HEK293 (cell line): ENCODE results near the gene SRP19.
A peak's percentile ranks its signal among the peaks of the same experiment; 100 is the strongest.

Experiments used
- CTCF ChIA-PET: fragments of 350-600 bp; formaldehyde crosslinking; extraction: SDS; loops from one replicate; lab custom pipeline; 2021; ENCODE audit warnings: antibody characterized with exemption; lab: Yijun Ruan, JAX
- POLR2A ChIA-PET: fragments of 300-600 bp; formaldehyde crosslinking; extraction: SDS; loops from one replicate; lab custom pipeline; 2020; ENCODE audit warnings: antibody characterized with exemption, inconsistent platforms; lab: Yijun Ruan, JAX
- H3K27ac ChIP-seq: fragments of 200-500 bp; sonication (Bioruptor generic); 2 replicates; pipeline ENCODE4 v1.5.1; 2014; ENCODE audit warnings: low read depth, low read length, control low read depth, inconsistent platforms; ENCODE audit errors: extremely low read depth
- H3K36me3 ChIP-seq, 2 experiments: fragments of 200-500 bp in 1 of 2; sonication (Bioruptor generic) in 1 of 2; 1 replicate in 1 of 2; 2 replicates in 1 of 2; pipeline ENCODE4 v1.5.1; 2014 to 2017; ENCODE audit warnings: inconsistent platforms in 2 of 2, low read length in 2 of 2; ENCODE audit not compliant: control insufficient read depth in 2 of 2, insufficient read depth in 1 of 2
- H3K4me1 ChIP-seq: fragments of 200-500 bp; sonication (Bioruptor generic); 2 replicates; pipeline ENCODE4 v1.5.1; 2014; ENCODE audit warnings: mild to moderate bottlenecking, low read length, inconsistent platforms; ENCODE audit not compliant: control insufficient read depth, insufficient read depth
- H3K4me3 ChIP-seq: 2 replicates; pipeline ENCODE4 v1.5.1; 2011; ENCODE audit warnings: low read depth, mild to moderate bottlenecking, control low read depth, low read length, moderate library complexity
- H3K9me3 ChIP-seq: fragments of 200-500 bp; sonication (Bioruptor generic); 2 replicates; pipeline ENCODE4 v1.5.1; 2014; ENCODE audit warnings: low read depth, low read length, inconsistent platforms; ENCODE audit not compliant: control insufficient read depth, insufficient read depth
- GLIS1 ChIP-seq: fragments of 450-650 bp; formaldehyde crosslinking; IDR thresholded peaks from 2 replicates; pipeline ENCODE4 v1.5.1; 2016; ENCODE audit warnings: missing biosample characterization, missing genetic modification characterization
- KLF16 ChIP-seq: fragments of 450-650 bp; formaldehyde crosslinking; IDR thresholded peaks from 2 replicates; pipeline ENCODE4 v1.5.1; 2017; ENCODE audit warnings: missing biosample characterization, missing genetic modification characterization
- PRDM2 ChIP-seq: fragments of 450-650 bp; formaldehyde crosslinking; IDR thresholded peaks from 2 replicates; pipeline ENCODE4 v1.5.1; 2016; ENCODE audit warnings: missing biosample characterization, missing genetic modification characterization, borderline replicate concordance
- SCRT2 ChIP-seq: fragments of 450-650 bp; formaldehyde crosslinking; IDR thresholded peaks from 2 replicates; pipeline ENCODE4 v1.5.1; 2016; ENCODE audit warnings: missing biosample characterization, missing genetic modification characterization
- SP3 ChIP-seq: fragments of 450-650 bp; formaldehyde crosslinking; IDR thresholded peaks from 2 replicates; pipeline ENCODE4 v1.5.1; 2016; ENCODE audit warnings: missing biosample characterization, missing genetic modification characterization
- ZBTB44 ChIP-seq: fragments of 450-650 bp; IDR thresholded peaks from 2 replicates; pipeline ENCODE4 v1.5.1; 2018; ENCODE audit warnings: missing biosample characterization, mild to moderate bottlenecking, missing genetic modification characterization
- ZBTB48 ChIP-seq: fragments of 450-650 bp; formaldehyde crosslinking; IDR thresholded peaks from 2 replicates; pipeline ENCODE4 v1.5.1; 2016; ENCODE audit warnings: missing biosample characterization, missing genetic modification characterization
- ZBTB7A ChIP-seq: fragments of 450-650 bp; formaldehyde crosslinking; IDR thresholded peaks from 2 replicates; pipeline ENCODE4 v1.5.1; 2016; ENCODE audit warnings: low read depth, missing biosample characterization, missing genetic modification characterization
- ZIC2 ChIP-seq: fragments of 450-650 bp; formaldehyde crosslinking; IDR thresholded peaks from 2 replicates; pipeline ENCODE4 v1.5.1; 2016; ENCODE audit warnings: missing biosample characterization, missing genetic modification characterization
- ZNF140 ChIP-seq: fragments of 450-650 bp; formaldehyde crosslinking; IDR thresholded peaks from 2 replicates; pipeline ENCODE4 v1.5.1; 2016; ENCODE audit warnings: missing biosample characterization, missing genetic modification characterization
- ZNF155 ChIP-seq: fragments of 450-650 bp; formaldehyde crosslinking; IDR thresholded peaks from 2 replicates; pipeline ENCODE4 v1.5.1; 2016; ENCODE audit warnings: missing biosample characterization, missing genetic modification characterization
- ZNF223 ChIP-seq: fragments of 450-650 bp; formaldehyde crosslinking; IDR thresholded peaks from 2 replicates; pipeline ENCODE4 v1.5.1; 2016; ENCODE audit warnings: missing biosample characterization, missing genetic modification characterization
- ZNF24 ChIP-seq: fragments of 450-650 bp; formaldehyde crosslinking; IDR thresholded peaks from 2 replicates; pipeline ENCODE4 v1.5.1; 2016; ENCODE audit warnings: missing biosample characterization, missing genetic modification characterization
- ZNF248 ChIP-seq: fragments of 450-650 bp; formaldehyde crosslinking; IDR thresholded peaks from 2 replicates; pipeline ENCODE4 v1.5.1; 2017; ENCODE audit warnings: missing biosample characterization, missing genetic modification characterization
- ZNF266 ChIP-seq: fragments of 450-650 bp; formaldehyde crosslinking; IDR thresholded peaks from 2 replicates; pipeline ENCODE4 v1.5.1; 2016; ENCODE audit warnings: missing biosample characterization, missing genetic modification characterization, low read depth
- ZNF350 ChIP-seq: fragments of 450-650 bp; formaldehyde crosslinking; IDR thresholded peaks from 2 replicates; pipeline ENCODE4 v1.5.0; 2017; ENCODE audit warnings: missing biosample characterization, mild to moderate bottlenecking, missing genetic modification characterization
- ZNF561 ChIP-seq: fragments of 450-650 bp; IDR thresholded peaks from 2 replicates; pipeline ENCODE4 v1.5.1; 2018; ENCODE audit warnings: missing biosample characterization, missing genetic modification characterization, borderline replicate concordance
- ZNF623 ChIP-seq: fragments of 450-650 bp; formaldehyde crosslinking; IDR thresholded peaks from 2 replicates; pipeline ENCODE4 v1.5.1; 2016; ENCODE audit warnings: missing biosample characterization, missing genetic modification characterization
- ZNF624 ChIP-seq: fragments of 450-650 bp; formaldehyde crosslinking; IDR thresholded peaks from 2 replicates; pipeline ENCODE4 v1.5.1; 2017; ENCODE audit warnings: missing biosample characterization, missing genetic modification characterization
- ZNF664 ChIP-seq: fragments of 450-650 bp; formaldehyde crosslinking; IDR thresholded peaks from 2 replicates; pipeline ENCODE4 v1.5.1; 2016; ENCODE audit warnings: missing biosample characterization, missing genetic modification characterization
- ZNF76 ChIP-seq: fragments of 450-650 bp; formaldehyde crosslinking; IDR thresholded peaks from 2 replicates; pipeline ENCODE4; 2016; ENCODE audit warnings: low read depth, missing biosample characterization, missing genetic modification characterization, borderline replicate concordance
- ZNF791 ChIP-seq: fragments of 450-650 bp; formaldehyde crosslinking; IDR thresholded peaks from 2 replicates; pipeline ENCODE4 v1.5.1; 2016; ENCODE audit warnings: missing biosample characterization, missing genetic modification characterization
- TF ChIP-seq, protein P1 (sequence below): fragments of 450-650 bp; formaldehyde crosslinking; IDR thresholded peaks from 2 replicates; pipeline ENCODE4 v1.5.1; 2017; ENCODE audit warnings: missing biosample characterization, missing genetic modification characterization
- TF ChIP-seq, protein P2 (sequence below): fragments of 450-650 bp; formaldehyde crosslinking; optimal IDR thresholded peaks from 2 replicates; pipeline ENCODE3; 2016; ENCODE audit warnings: missing biosample characterization, mild to moderate bottlenecking, missing genetic modification characterization

Gene SRP19

DNA sequence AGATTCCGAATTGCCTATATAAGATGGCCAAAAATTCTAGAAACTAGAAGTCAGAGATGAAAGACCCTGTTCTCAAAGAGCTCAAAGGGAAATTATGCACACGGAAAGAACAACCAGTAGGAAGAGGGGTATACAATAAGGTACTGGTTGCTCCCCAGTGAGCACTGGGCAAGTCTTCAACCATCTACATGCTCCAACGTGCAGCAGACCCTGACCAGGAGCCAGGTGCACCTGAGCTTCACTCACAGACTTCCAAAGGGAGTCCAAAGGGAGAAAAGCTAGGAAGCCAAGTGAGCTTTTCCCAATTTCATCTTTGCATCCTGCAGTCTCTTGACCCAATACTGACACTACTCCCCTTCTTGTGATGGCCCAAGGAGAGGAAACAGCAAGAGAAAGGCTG, 57.0 kb downstream of the SRP19 start:
- TF ChIP-seq ZIC2 (tag by site-specific recombination) (no peak), ZNF24 (tag by site-specific recombination) (no peak), ZNF155 (tag by site-specific recombination) (no peak), KLF16 (tag by site-specific recombination) (no peak), ZNF624 (tag by site-specific recombination) (no peak), ZBTB7A (tag by site-specific recombination) (no peak), SP3 (tag by site-specific recombination) (no peak), ZNF248 (tag by site-specific recombination) (no peak), ZNF76 (tag by site-specific recombination) (no peak), ZNF623 (no peak), GLIS1 (no peak), PRDM2 (tag by site-specific recombination) (no peak), ZNF140 (tag by site-specific recombination) (no peak), ZNF266 (no peak), ZNF791 (tag by site-specific recombination) (no peak)
- TF ChIP-seq, protein P1, sequence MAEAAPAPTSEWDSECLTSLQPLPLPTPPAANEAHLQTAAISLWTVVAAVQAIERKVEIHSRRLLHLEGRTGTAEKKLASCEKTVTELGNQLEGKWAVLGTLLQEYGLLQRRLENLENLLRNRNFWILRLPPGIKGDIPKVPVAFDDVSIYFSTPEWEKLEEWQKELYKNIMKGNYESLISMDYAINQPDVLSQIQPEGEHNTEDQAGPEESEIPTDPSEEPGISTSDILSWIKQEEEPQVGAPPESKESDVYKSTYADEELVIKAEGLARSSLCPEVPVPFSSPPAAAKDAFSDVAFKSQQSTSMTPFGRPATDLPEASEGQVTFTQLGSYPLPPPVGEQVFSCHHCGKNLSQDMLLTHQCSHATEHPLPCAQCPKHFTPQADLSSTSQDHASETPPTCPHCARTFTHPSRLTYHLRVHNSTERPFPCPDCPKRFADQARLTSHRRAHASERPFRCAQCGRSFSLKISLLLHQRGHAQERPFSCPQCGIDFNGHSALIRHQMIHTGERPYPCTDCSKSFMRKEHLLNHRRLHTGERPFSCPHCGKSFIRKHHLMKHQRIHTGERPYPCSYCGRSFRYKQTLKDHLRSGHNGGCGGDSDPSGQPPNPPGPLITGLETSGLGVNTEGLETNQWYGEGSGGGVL (tag by site-specific recombination), result no peak
- TF ChIP-seq, all 188 proteins: peak for 0
- ChIA-PET CTCF (interaction anchor here (0.7 kb wide), 1 partner anchor 30 kb away, joined by 3 read pairs; no protein-coding TSS in a partner anchor), POLR2A (interaction anchor here (0.6 kb wide), 1 partner anchor 24 kb away, joined by 3 read pairs; no protein-coding TSS in a partner anchor)
- Histone ChIP-seq H3K27ac (no peak overlapping the region), H3K9me3 (no peaks in the 10 kb centered on the region), H3K4me1 (0 out of 2 replicates have a peak, but pooled peaks cover 3% of the 10 kb centered on the region), H3K4me3 (no peak overlapping the region), H3K36me3 (peaks cover 14 to 60% of the 10 kb centered on the region in 2 experiments)

DNA sequence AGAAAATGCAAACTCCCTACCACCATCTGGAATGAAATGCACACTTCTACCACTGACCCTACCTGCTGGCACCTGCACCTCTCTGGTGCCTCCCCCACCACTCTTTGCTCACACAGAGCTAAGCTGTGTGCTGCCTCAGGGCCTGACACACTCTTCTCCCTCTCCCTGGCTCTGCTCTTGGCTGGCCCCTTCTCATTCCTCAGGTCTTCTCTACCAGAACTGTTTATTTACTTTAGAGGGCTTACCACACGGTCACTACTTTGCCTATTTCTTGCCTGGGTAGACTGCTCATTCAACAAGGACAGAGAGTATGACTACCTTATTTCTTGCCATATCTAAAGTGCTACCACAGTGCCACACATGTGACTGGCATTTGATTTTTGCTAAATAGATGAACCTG, 57.6 kb downstream of the SRP19 start:
- ChIA-PET CTCF (no interaction called here), POLR2A (interaction anchor here (0.6 kb wide), 1 partner anchor 25 kb away, joined by 3 read pairs; no protein-coding TSS in a partner anchor)
- Histone ChIP-seq H3K9me3 (no peaks in the 10 kb centered on the region), H3K27ac (no peak overlapping the region), H3K36me3 (peaks cover 13 to 58% of the 10 kb centered on the region in 2 experiments), H3K4me3 (no peak overlapping the region), H3K4me1 (0 out of 2 replicates have a peak, but pooled peaks cover 3% of the 10 kb centered on the region)
- TF ChIP-seq SCRT2 (peak; percentile 38), ZNF350 (tag by site-specific recombination) (no peak), ZNF155 (tag by site-specific recombination) (no peak), ZNF223 (tag by site-specific recombination) (no peak), ZNF561 (no peak), ZBTB44 (tag by site-specific recombination) (no peak), ZBTB48 (tag by site-specific recombination) (no peak), ZNF76 (tag by site-specific recombination) (no peak), ZNF664 (tag by site-specific recombination) (no peak), ZBTB7A (tag by site-specific recombination) (no peak)
- TF ChIP-seq, protein P2, sequence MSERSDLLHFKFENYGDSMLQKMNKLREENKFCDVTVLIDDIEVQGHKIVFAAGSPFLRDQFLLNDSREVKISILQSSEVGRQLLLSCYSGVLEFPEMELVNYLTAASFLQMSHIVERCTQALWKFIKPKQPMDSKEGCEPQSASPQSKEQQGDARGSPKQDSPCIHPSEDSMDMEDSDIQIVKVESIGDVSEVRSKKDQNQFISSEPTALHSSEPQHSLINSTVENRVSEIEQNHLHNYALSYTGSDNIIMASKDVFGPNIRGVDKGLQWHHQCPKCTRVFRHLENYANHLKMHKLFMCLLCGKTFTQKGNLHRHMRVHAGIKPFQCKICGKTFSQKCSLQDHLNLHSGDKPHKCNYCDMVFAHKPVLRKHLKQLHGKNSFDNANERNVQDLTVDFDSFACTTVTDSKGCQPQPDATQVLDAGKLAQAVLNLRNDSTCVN (tag by site-specific recombination), result no peak
